GM23338 (cell line): ENCODE data around the gene GPR22. TPM values are rescaled to one million over a fixed set of nuclear protein-coding genes. Genes with fewer than 3 reads are reported as not detected.

Experiments
- ATAC-seq: fragments of 200-7000 bp; cut with Tn5 transposase; 3 replicates; pipeline ENCODE4 v1.9.1; 2020
- DNase-seq: peaks from one replicate; pipeline ENCODE4 v3.0.0-alpha.2; 2015; ENCODE audit warnings: low spot score
- H2AFZ ChIP-seq: fragments of 200-600 bp; sonication (generic); 2 replicates; pipeline ENCODE4 v1.8.0; 2016; ENCODE audit warnings: antibody characterized with exemption, mild to moderate bottlenecking, moderate library complexity
- H3F3A ChIP-seq: fragments of 200-600 bp; sonication (generic); replicated peaks from 2 replicates; pipeline ENCODE4 v1.8.0; 2017; ENCODE audit warnings: antibody characterized with exemption, mixed run types, low read depth
- H3K27ac ChIP-seq: fragments of 200-600 bp; sonication (generic); 2 replicates; pipeline ENCODE4 v1.6.1; 2016; ENCODE audit warnings: low read depth
- H3K27me3 ChIP-seq: fragments of 200-600 bp; sonication (generic); 2 replicates; pipeline ENCODE4 v1.8.0; 2016; ENCODE audit warnings: mild to moderate bottlenecking, mixed run types, moderate library complexity; ENCODE audit not compliant: insufficient read depth
- H3K36me3 ChIP-seq: fragments of 200-600 bp; sonication (generic); 2 replicates; pipeline ENCODE4 v1.8.0; 2016; ENCODE audit warnings: mild to moderate bottlenecking; ENCODE audit not compliant: insufficient read depth
- H3K4me1 ChIP-seq: fragments of 200-600 bp; sonication (generic); 2 replicates; pipeline ENCODE4 v1.8.0; 2016; ENCODE audit warnings: mild to moderate bottlenecking, moderate library complexity; ENCODE audit not compliant: insufficient read depth
- H3K4me2 ChIP-seq: fragments of 200-600 bp; sonication (generic); 2 replicates; pipeline ENCODE4 v1.7.1; 2017; ENCODE audit warnings: mixed run types
- H3K4me3 ChIP-seq: fragments of 200-600 bp; sonication (generic); 2 replicates; pipeline ENCODE4 v1.6.1; 2016; ENCODE audit warnings: mixed run types
- H3K79me2 ChIP-seq: fragments of 200-600 bp; sonication (generic); replicated peaks from 2 replicates; pipeline ENCODE4 v1.8.0; 2017; ENCODE audit warnings: mild to moderate bottlenecking; ENCODE audit not compliant: insufficient read depth
- H3K9me2 ChIP-seq: fragments of 200-600 bp; sonication (generic); 2 replicates; pipeline ENCODE4 v1.8.0; 2017; ENCODE audit not compliant: insufficient read depth
- H4K20me1 ChIP-seq: fragments of 200-600 bp; sonication (generic); replicated peaks from 2 replicates; pipeline ENCODE4 v1.8.0; 2017; ENCODE audit warnings: mild to moderate bottlenecking; ENCODE audit not compliant: insufficient read depth
- H3K27ac Mint-ChIP-seq: 2 replicates; pipeline ENCODE4 v1.8.0; 2020; ENCODE audit warnings: inconsistent platforms, mild to moderate bottlenecking, moderate library complexity, mixed read lengths
- H3K27me3 Mint-ChIP-seq: 3 replicates; pipeline ENCODE4 v1.8.0; 2022; ENCODE audit warnings: low read depth, mild to moderate bottlenecking, moderate library complexity, mixed read lengths, inconsistent platforms; ENCODE audit not compliant: insufficient read depth, poor library complexity
- H3K36me3 Mint-ChIP-seq: 3 replicates; pipeline ENCODE4 v1.8.0; 2021; ENCODE audit warnings: low read depth, mild to moderate bottlenecking, inconsistent platforms, moderate library complexity, mixed read lengths
- H3K4me1 Mint-ChIP-seq: 3 replicates; pipeline ENCODE4 v1.8.0; 2020; ENCODE audit warnings: mild to moderate bottlenecking, inconsistent platforms, mixed read lengths
- H3K4me3 Mint-ChIP-seq: 3 replicates; pipeline ENCODE4 v1.8.0; 2021; ENCODE audit warnings: moderate library complexity, mild to moderate bottlenecking, inconsistent platforms, mixed read lengths
- H3K9me3 Mint-ChIP-seq: 3 replicates; pipeline ENCODE4 v1.8.0; 2020; ENCODE audit warnings: moderate library complexity, mild to moderate bottlenecking, inconsistent platforms, mixed read lengths
- CTCF ChIP-seq, 2 experiments: fragments of 200-600 bp in 1 of 2; sonication (generic) in 1 of 2; conservative IDR thresholded peaks; 2 replicates each; pipeline versions ENCODE4 v1.5.1 to v1.6.1; 2016 to 2017; ENCODE audit warnings: antibody characterized with exemption in 2 of 2, low read depth in 2 of 2, mild to moderate bottlenecking in 2 of 2, moderate library complexity in 1 of 2
- EZH2phosphoT487 ChIP-seq: fragments of 200-600 bp; sonication (generic); IDR thresholded peaks from one replicate; pipeline ENCODE4 v1.8.1; 2018; ENCODE audit warnings: antibody characterized with exemption; ENCODE audit not compliant: unreplicated experiment
- ZNF462 ChIP-seq: fragments of 250-450 bp; sonication (Bioruptor Pico); IDR thresholded peaks from 2 replicates; pipeline ENCODE4 v1.5.0; 2020; ENCODE audit warnings: mild to moderate bottlenecking, moderate library complexity
- polyA plus RNA-seq: library from polyadenylated mRNA; unstranded; fragments of >200 nt; fragmentation: Nextera tagmentation; extraction: Ambion mirVana; gene quantifications from 2 replicates; pipeline ENCODE4 v1.2.1, GENCODE V29; 2016
- total RNA-seq: library from RNA; depleted of rRNA; stranded (reverse); fragments of >200 nt; shearing (Covaris generic); gene quantifications from 2 replicates; pipeline ENCODE4 v1.2.3, GENCODE V29; 2014

The GPR22 gene
- total and polyA plus RNA-seq, 2 experiments from 2014 or later = 3.4 TPM; not detected in 1

DNA sequence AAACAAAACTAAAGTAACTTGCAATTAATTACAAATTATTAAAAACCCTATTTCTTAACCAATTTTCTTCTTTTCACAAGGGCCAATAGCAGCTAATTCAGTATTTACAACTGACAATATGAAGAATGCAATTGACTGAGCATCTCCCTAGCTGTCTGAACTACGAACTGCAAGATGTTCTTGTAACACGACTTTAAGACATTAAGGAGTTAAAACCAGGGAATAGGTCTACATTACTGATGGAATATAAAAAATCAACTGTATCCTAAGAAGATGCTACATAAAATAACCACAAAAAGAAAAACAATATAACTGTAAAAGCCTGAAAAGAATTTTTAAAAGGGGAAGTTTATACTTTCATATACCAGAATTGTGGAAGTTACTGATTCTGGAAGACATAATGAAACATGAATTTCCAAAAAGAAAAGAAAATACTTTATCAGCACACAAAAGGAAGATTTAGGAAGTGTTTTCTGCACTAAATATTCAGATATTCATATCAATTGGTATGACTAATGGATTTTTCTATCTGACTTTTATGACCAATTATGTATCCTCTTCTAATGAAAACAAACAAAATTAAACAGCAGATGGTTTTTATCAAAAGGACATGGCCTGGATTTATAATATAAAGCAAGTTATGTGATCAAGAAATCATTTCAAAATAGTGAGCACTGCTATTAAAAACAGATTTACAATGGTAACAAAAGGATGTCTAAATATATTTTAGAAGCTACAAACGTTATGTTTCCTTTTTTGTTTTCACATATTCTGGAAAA lies 1.6 kb downstream of the GPR22 start (continued):
- TF ChIP-seq ZNF462 (CRISPR knock-in tag) (no peak), CTCF (conservative IDR thresholded peaks at IDR 0.05; ENCODE audit: low read depth in 2 of 2) (no peak)

GRCh38 chr7:107472116-107472515 lies 2.3 kb downstream of the GPR22 start:
- no peaks in the 10 kb centered on the region for H3K36me3 ChIP-seq
- H3K27ac Mint-ChIP-seq = no peak overlapping the region
- H3K4me1 Mint-ChIP-seq = peaks cover 13% of the 10 kb centered on the region
- H3F3A ChIP-seq = no peaks in the 10 kb centered on the region
- H3K27me3 Mint-ChIP-seq = no peaks in the 10 kb centered on the region
- no peak overlapping the region for H3K27ac ChIP-seq
- no peak overlapping the region for H3K4me2 ChIP-seq
- H3K4me3 ChIP-seq = no peak overlapping the region
- no peak overlapping the region for H2AFZ ChIP-seq
- no peaks in the 10 kb centered on the region for H3K79me2 ChIP-seq
- H4K20me1 ChIP-seq = no peaks in the 10 kb centered on the region
- H3K36me3 Mint-ChIP-seq = no peaks in the 10 kb centered on the region
- no peak overlapping the region for H3K4me3 Mint-ChIP-seq
- no peaks in the 10 kb centered on the region for H3K4me1 ChIP-seq
- DNase-seq = no peak
- no peaks in the 10 kb centered on the region for H3K9me2 ChIP-seq
- H3K27me3 ChIP-seq = no peaks in the 10 kb centered on the region
- H3K9me3 Mint-ChIP-seq = no peaks in the 10 kb centered on the region
- ATAC-seq = no peak
- TF ChIP-seq EZH2phosphoT487 (no peak), ZNF462 (CRISPR knock-in tag) (no peak), CTCF (conservative IDR thresholded peaks at IDR 0.05; ENCODE audit: low read depth in 2 of 2) (no peak)
